ENCODE measurements around the gene ZNF429.
A peak's percentile ranks its signal among the peaks of the same experiment; 100 is the strongest.
"Not testable (repeated sequence)": the region's sequence is repeated elsewhere in the genome, so short reads cannot be mapped to it uniquely, and the experiment has no call there.

ZNF429 gene

DNA sequence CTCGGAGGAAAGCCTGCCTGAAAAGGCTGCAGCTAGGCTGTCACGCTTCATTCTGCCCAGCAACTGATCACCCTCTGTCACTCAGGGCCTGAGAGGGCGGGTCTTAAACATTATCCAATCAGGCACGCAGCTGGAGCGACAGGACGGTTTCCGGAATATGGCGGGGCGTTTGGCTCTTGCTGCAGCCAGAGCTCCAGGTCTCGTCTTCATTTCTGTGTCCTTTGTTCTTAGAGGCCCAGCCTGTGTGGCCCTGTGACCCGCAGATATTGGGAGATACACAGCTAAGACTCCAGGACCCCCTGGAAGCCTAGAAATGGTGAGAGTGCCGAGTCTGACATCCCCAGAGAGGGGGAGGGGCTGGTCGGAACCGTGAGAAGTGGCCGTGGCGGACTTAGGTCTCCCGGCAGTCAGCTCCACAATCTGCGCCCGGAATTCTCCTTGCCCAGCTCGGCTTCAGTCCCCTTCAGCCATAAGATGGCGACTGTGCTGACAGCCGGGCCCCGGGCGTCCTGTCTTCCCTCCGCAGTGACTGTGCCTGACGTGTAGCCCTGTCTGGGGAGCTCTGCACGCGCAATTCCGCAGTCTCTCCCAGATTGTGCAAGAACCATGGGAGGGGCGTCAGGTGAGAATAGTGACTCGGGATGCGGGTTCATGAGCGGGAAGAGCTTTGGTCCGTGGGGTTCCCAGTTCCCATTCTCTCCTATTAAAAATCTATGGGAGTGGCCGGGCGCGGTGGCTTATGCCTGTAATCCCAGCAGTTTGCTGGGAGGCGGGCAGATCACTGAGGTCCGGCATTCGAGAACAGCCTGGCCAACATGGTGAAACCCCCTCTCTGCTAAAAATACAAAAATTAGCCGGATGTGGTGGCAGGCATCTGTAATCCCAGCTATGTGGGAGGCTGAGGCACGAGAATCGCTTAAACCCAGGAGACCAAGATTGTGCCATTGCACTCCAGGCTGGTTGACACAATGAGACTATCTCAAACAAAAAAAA, at the start of gene ZNF429:
Gene ZNF429 (plus strand): TSS at position 144 of the 993 bp plus-strand sequence. CDS start 170 bp downstream, at position 314.
- peak; percentile 46 for DNase-seq

- DNase-seq = no peak
These were observed 44.7 kb upstream of the ZNF429 start for GRCh38 chr19:21460686-21461085.

- DNase-seq = no peak
These were observed 42.9 kb upstream of the ZNF429 start for GRCh38 chr19:21462540-21462939.

- DNase-seq = no peak
These were observed 41.8 kb upstream of the ZNF429 start for GRCh38 chr19:21463449-21464105.

DNA sequence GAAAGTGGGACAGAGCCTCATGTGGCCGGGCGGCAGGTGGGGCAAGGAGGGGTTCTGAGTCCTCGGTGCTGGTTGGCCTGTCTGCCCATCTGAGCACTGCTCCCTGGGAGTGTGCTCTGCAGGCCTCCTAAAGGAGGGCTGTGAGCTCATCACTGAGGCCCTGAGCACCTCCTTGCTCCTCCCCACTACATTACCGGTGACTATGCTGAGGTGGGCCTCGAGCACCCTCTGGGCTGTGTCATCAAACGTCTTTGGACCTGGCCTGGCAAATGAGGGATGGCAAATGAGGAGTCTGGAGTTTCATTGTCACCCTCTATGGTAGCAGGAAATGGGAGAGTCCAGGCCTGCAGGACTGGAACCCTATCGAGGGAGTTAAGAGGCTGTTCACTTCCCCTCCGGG, 38.8 kb upstream of the ZNF429 start:
- DNase-seq = no peak

- no peak for DNase-seq
These were observed 36.6 kb upstream of the ZNF429 start for GRCh38 chr19:21468791-21469190.

DNA sequence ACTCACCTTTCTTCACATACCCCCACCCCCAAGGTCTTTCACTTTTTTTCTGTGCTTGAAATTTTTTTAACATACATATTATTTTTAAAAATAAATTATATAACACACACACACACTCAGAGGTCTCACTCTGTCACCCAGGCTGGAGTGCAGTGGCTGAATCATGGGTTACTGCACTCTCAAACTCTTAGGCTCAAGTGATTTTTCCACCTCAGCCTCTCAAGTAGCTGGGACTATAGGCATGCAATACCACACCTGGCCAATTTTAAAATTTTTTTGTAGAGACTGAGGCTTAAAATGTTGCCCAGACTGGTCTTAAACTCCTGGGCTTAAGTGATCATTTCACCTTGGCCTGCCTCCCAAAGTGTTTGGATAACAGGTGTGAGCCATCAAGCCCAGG, 32.9 kb upstream of the ZNF429 start:
- DNase-seq = no peak

DNA sequence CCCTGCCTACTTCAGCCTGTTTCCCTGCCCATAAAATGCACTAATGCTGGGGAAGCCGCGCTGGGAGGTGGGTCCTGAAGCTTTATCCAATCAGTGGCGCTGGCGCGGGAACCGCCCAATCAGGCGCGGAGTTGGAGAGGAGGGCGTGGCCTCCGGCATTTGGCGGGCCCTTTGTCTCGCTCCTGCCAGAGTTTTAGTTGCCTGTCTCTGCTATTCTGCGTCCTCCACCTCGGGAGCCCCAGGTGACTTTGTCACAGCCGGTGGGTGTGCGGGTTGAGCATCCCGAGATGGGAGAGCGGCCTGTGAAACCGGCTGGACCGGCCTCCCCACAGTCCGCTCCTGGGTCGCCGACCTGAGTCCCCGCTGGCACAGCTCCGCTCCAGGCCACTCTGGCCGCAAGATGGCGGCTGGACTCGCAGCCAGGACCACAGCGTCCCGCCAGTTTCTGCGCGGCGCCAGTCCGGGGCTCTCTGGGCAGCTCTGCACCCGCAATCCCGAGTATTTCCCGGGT, 30.7 kb upstream of the ZNF429 start:
- no peak for DNase-seq

GRCh38 chr19:21482361-21482760, 23.0 kb upstream of the ZNF429 start:
- DNase-seq = not testable (repeated sequence)

GRCh38 chr19:21482863-21483276, 22.5 kb upstream of the ZNF429 start:
- DNase-seq = no peak

GRCh38 chr19:21483589-21484170, 21.7 kb upstream of the ZNF429 start:
- DNase-seq = no peak

GRCh38 chr19:21484631-21485030, 20.8 kb upstream of the ZNF429 start:
- no peak for DNase-seq

DNA sequence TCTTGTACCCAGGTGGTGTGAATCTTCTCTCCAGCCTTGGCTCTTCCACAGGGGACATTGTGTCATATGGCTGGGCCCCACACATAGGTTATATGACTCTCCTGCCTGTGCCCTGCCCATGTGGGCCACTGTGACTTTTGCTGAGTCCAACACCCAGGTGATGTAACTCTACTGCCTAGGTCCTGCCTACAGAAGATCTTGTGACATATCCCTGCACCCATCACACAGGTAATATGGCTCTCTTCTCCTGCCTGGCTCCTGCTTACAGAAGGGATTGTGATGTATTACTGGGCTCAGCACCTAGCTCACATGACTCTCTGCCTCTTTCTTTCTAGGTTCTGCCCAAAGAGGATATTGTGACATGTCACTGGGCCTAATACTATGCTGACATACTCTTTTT, 19.5 kb upstream of the ZNF429 start:
- no peak for DNase-seq

DNA sequence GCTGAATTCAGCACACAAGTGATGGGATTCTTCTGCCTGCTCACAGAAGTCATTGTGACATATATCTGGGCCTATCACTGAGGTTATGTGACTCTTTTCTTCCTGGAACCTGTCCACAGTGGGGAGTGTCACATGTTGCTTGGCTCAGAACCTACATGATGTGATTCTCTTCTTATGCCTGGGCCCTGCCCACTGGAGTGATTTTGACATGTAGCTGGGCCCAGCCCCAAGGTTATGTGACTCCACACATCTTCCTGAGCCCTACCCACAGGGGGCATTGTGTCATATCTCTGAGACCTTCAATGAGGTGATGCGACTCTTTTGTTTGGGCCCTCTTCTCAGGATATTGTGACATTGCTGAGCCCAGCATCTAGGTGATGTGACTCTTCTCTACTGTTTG, 17.4 kb upstream of the ZNF429 start:
- DNase-seq = no peak

GRCh38 chr19:21491146-21491545, 14.3 kb upstream of the ZNF429 start:
- DNase-seq = no peak

DNA sequence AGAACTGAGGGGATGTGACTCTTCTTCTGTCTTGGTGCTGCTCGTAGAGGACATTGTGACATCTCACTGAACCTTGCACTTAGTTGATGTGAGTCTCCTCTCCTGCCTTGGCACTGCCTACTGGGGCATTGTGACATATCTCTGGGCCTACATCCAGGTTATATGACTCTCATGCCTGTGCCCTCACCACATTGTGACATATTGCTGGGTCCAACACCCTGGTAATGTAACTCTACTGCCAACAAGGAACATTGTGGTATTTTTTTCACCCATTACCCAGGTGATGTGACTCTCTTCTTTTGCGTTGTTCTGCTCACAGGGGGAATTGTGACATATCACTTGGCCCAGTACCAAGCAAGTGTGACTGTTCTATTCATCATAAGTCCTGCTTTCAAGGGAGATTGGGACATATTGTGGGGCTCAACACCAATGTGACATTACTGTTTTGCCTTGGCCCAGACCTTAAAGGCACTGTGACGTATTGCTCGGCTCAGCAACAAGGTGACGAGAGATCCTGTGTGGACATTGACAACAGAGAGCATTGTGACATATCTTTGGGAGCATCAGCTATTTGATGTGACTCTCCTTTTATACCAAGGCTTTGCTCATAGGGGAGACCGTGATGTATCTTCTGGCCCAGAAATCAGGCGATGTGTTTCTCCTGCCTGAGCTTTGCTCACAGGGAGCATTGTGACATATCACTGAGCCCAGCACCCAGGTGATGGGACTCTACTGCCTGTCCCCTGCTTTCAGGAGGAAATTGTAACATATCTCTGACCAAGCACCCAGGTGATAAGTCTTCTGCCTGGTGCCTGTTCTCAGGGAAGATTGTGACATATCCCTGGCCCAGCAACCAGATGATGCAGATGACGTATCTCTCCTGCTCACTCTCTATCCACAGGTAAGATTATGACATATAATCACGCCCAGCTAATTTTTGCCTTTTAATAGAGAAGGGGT, 12.2 kb upstream of the ZNF429 start:
- no peak for DNase-seq

DNA sequence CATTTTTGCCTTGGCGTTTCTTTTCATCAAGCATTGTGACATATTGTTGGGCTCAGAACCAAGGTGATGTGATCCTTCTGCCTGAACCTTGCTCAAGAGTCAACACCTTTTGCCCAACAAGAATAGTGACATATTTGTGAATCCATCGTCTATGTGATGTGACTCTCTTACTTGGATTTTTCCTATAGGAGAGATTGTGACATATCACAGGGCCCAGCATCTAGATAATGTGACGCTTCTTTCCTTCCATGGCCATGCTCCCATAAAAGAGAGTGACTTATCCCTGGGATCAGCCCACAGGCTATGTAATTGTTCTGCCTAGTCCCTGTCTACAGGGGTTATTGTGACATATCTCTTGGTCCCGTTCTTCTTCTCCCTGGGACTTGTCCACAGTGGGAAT, 8.5 kb upstream of the ZNF429 start:
- DNase-seq = no peak

- DNase-seq = no peak
These were observed 6.8 kb upstream of the ZNF429 start for GRCh38 chr19:21498651-21499050.

GRCh38 chr19:21508198-21508597, 2.8 kb downstream of the ZNF429 start:
- no peak for DNase-seq

GRCh38 chr19:21511058-21511457, 5.7 kb downstream of the ZNF429 start:
- DNase-seq = not testable (repeated sequence)

DNA sequence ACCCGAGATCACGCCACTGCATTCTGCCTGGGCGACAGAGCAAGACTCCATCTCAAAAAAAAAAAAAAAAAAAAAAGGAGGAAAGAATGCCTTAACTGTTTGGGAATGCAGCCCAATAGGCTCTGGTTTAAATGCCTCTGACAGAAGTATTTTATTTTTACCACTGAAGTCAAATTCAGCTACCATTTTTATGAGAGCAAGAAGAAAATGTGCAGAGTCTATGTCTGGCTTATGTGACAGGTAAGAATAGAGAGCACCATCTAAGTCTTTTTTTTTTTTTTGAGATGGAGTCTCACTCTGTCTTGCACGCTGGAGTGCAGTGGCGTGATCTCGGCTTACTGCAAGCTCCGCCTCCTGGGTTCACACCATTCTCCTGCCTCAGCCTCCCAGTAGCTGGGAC, 7.2 kb downstream of the ZNF429 start:
- not testable (repeated sequence) for DNase-seq

DNA sequence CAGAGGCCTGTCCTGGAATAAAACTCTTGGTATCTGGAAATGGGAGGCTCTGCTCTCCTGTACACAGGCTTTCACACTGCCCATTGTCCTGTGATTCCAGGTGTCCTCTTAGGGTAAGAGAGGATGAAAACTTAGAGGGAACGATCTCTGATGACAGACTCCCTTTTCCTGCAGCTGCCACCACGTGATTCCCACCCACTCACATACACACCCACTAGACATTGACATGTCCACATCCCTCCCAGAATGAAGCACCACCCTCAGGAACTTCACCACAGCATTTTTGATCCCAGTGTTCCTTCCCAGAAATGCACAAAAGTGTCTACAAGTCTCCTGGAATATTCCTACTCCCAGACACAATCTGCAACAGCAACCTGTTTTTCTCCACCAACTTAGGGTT, 8.2 kb downstream of the ZNF429 start:
- no peak for DNase-seq

Measured in SIG-M5 (cell line).